CD14-positive monocyte (primary cell): Measurements from ENCODE around the gene ARNT2. TPM values are rescaled to one million over a fixed set of nuclear protein-coding genes. Genes with fewer than 3 reads are reported as not detected.

Source experiments
- DNase-seq, 3 donors: peaks; one replicate each; pipeline ENCODE4 v3.0.0-alpha.2; 2011 to 2022
- H2AFZ ChIP-seq: 2 replicates; pipeline ENCODE4 v1.6.0; 2012; ENCODE audit warnings: mild to moderate bottlenecking, low read depth, low read length, inconsistent platforms; ENCODE audit not compliant: insufficient read depth, poor library complexity, severe bottlenecking
- H3K27ac ChIP-seq, 2 donors: 1 replicate in 1 of 2; 2 replicates in 1 of 2; pipeline ENCODE4 v1.5.1; 2012 to 2013; ENCODE audit warnings: low read length in 2 of 2, control low read depth in 1 of 2, inconsistent platforms in 1 of 2, low read depth in 1 of 2, mild to moderate bottlenecking in 1 of 2
- H3K27me3 ChIP-seq, 2 donors: one replicate each; pipeline versions ENCODE4 v1.6.0 to v1.6.1; 2011 to 2013; ENCODE audit warnings: low read length in 2 of 2; ENCODE audit not compliant: control insufficient read depth in 2 of 2, insufficient read depth in 2 of 2
- H3K36me3 ChIP-seq, 2 donors: replicated peaks in 1 of 2; 1 replicate in 1 of 2; 2 replicates in 1 of 2; pipeline versions ENCODE4 v1.5.1 to v1.6.1; 2012 to 2013; ENCODE audit warnings: low read length in 2 of 2, control low read depth in 1 of 2, inconsistent platforms in 1 of 2, mild to moderate bottlenecking in 1 of 2; ENCODE audit not compliant: insufficient read depth in 2 of 2, control insufficient read depth in 1 of 2
- H3K4me1 ChIP-seq, 2 donors: 1 replicate in 1 of 2; 2 replicates in 1 of 2; pipeline versions ENCODE4 v1.5.1 to v1.6.1; 2012 to 2013; ENCODE audit warnings: low read length in 2 of 2, control low read depth in 1 of 2, inconsistent platforms in 1 of 2, mild to moderate bottlenecking in 1 of 2, moderate library complexity in 1 of 2; ENCODE audit not compliant: insufficient read depth in 2 of 2, control insufficient read depth in 1 of 2
- H3K4me2 ChIP-seq: replicated peaks from 2 replicates; pipeline ENCODE3; 2012; ENCODE audit warnings: low read length, moderate library complexity, mild to moderate bottlenecking; ENCODE audit not compliant: poor library complexity, severe bottlenecking; ENCODE audit errors: extremely low read depth
- H3K4me3 ChIP-seq, 3 experiments: fragments of 200-600 bp in 1 of 3; sonication (generic) in 1 of 3; replicated peaks in 1 of 3; 1 replicate in 2 of 3; 2 replicates in 1 of 3; pipeline ENCODE4 v1.5.1; 2011 to 2013; ENCODE audit warnings: low read length in 3 of 3, mild to moderate bottlenecking in 3 of 3, control low read depth in 2 of 3, low read depth in 2 of 3, inconsistent platforms in 1 of 3, moderate library complexity in 1 of 3
- H3K79me2 ChIP-seq: 2 replicates; pipeline ENCODE4 v1.6.0; 2012; ENCODE audit warnings: mild to moderate bottlenecking, control low read depth, inconsistent platforms, low read length, moderate library complexity; ENCODE audit not compliant: insufficient read depth
- H3K9ac ChIP-seq: 2 replicates; pipeline ENCODE4 v1.6.0; 2017; ENCODE audit warnings: low read length, mild to moderate bottlenecking; ENCODE audit not compliant: insufficient read depth, poor library complexity, severe bottlenecking
- H3K9me3 ChIP-seq, 2 donors: replicated peaks in 1 of 2; 1 replicate in 1 of 2; 2 replicates in 1 of 2; pipeline versions ENCODE4 v1.5.1 to v1.6.1; 2012 to 2013; ENCODE audit warnings: low read length in 2 of 2, control low read depth in 1 of 2; ENCODE audit not compliant: control insufficient read depth in 1 of 2, insufficient read depth in 1 of 2
- H4K20me1 ChIP-seq: 2 replicates; pipeline ENCODE4 v1.6.0; 2012; ENCODE audit warnings: mild to moderate bottlenecking, low read length, control low read depth, moderate library complexity; ENCODE audit not compliant: insufficient read depth
- H3K27ac Mint-ChIP-seq, 7 donors: one replicate each; pipeline ENCODE4 v1.8.0; 2020; ENCODE audit warnings: mild to moderate bottlenecking in 7 of 7, mixed read lengths in 7 of 7, moderate library complexity in 6 of 7, inconsistent platforms in 2 of 7
- H3K27me3 Mint-ChIP-seq, 3 donors: one replicate each; pipeline ENCODE4 v1.8.0; 2021 to 2022; ENCODE audit warnings: low read depth in 3 of 3, mild to moderate bottlenecking in 3 of 3, mixed read lengths in 3 of 3, moderate library complexity in 3 of 3, inconsistent platforms in 1 of 3
- H3K36me3 Mint-ChIP-seq, 2 donors: one replicate each; pipeline ENCODE4 v1.8.0; 2020; ENCODE audit warnings: mixed read lengths in 2 of 2, inconsistent platforms in 1 of 2, mild to moderate bottlenecking in 1 of 2
- H3K4me1 Mint-ChIP-seq: one replicate; pipeline ENCODE4 v1.8.0; 2020; ENCODE audit warnings: mild to moderate bottlenecking, mixed read lengths
- H3K4me3 Mint-ChIP-seq, 2 donors: one replicate each; pipeline ENCODE4 v1.8.0; 2020; ENCODE audit warnings: mild to moderate bottlenecking in 2 of 2, mixed read lengths in 2 of 2, moderate library complexity in 1 of 2
- H3K9me3 Mint-ChIP-seq, 7 donors: one replicate each; pipeline ENCODE4 v1.8.0; 2020 to 2022; ENCODE audit warnings: mixed read lengths in 7 of 7, mild to moderate bottlenecking in 6 of 7, moderate library complexity in 6 of 7, inconsistent platforms in 2 of 7
- CTCF ChIP-seq: fragments of 200-600 bp; IDR thresholded peaks from one replicate; pipeline ENCODE4 v1.8.0; 2022; ENCODE audit warnings: antibody characterized with exemption, mild to moderate bottlenecking
- WGBS: methylation state at CpG from one replicate; pipeline ENCODE4 v1.1.5; 2013; ENCODE audit warnings: missing lambda C conversion rate; ENCODE audit not compliant: insufficient coverage; 5-methylcytosine and 5-hydroxymethylcytosine counted together
- intact Hi-C, 2 donors: fragments of 100-400 bp; cut with micrococcal nuclease; formaldehyde crosslinking; loops; one replicate each; pipeline versions ENCODE4 v1.15.0 to v1.15.1; 2023
- polyA plus RNA-seq, 3 donors: library from polyadenylated mRNA; depleted of rRNA in 1 of 3; unstranded in 2 of 3; stranded (reverse) in 1 of 3; fragments of 300-500 nt in 2 of 3; fragments of >200 nt in 1 of 3; fragmentation: Illumina TruSeq in 2 of 3; gene quantifications; 1 replicate in 2 of 3; 2 replicates in 1 of 3; pipeline ENCODE4 v1.2.3, GENCODE V29; 2012 to 2021

ARNT2 gene
- polyA plus RNA-seq, 3 donors = not detected

GRCh38 chr15:80554560-80554959 is 150.4 kb downstream of the ARNT2 start:
- H3K9me3 Mint-ChIP-seq = no peaks in the 10 kb centered on the region
- no CpG with 5 or more reads among the region's 1 CpG for WGBS

DNA sequence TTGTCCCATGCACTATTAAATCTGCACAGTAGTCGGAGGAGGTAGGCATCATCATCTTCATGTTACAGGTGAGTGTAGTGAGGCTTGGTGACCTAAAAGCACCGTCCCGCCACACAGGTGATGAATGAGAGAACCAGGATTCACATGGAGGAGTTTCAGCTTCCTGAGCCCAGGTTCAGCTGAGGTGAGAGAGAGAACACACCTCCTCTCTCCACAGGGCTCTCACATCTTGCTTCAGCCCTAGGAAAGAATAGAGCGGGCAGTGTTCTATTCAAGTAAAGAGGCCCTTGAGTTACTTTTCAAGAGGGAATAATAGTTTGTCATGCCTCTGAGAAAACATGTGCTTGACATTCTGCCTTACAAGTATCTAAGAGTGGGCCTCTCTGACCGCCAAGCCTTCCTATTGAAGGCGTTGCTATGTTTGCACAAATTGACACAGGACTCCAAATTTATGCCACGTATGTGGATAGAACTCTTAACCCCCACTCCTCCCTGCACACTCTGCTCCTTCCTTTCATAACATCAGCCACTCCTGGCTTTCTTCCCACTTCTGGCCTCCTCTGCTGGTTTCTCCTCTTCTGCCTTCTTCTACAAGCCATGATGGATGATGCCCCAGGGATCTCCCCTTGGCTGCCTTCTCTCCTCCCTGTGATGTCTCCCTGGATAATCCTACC is 152.6 kb downstream of the ARNT2 start:
- no peak overlapping the region for H3K9ac ChIP-seq
- H3K9me3 ChIP-seq = no peaks in the 10 kb centered on the region
- no peaks in the 10 kb centered on the region for H4K20me1 ChIP-seq
- no peaks in the 10 kb centered on the region for H3K36me3 ChIP-seq
- H3K79me2 ChIP-seq = no peaks in the 10 kb centered on the region
- no peaks in the 10 kb centered on the region for H3K36me3 Mint-ChIP-seq
- no peaks in the 10 kb centered on the region for H3K4me1 ChIP-seq
- peaks cover 4 to 10% (median 4%) of the 10 kb centered on the region in 3 donors for H3K27me3 Mint-ChIP-seq
- no peak overlapping the region for H2AFZ ChIP-seq
- no peak for DNase-seq
- intact Hi-C loops = no loop called here
- H3K27me3 ChIP-seq = peaks cover 0 to under 1% of the 10 kb centered on the region in 2 donors
- H3K4me2 ChIP-seq = no peak overlapping the region
- 86% methylated on average over 6 of the region's 7 CpGs for WGBS
- no peak for TF ChIP-seq CTCF
- no peak overlapping the region for H3K4me3 Mint-ChIP-seq
- H3K27ac Mint-ChIP-seq = no peak overlapping the region
- no peaks in the 10 kb centered on the region for H3K9me3 Mint-ChIP-seq
- H3K27ac ChIP-seq = no peak overlapping the region
- H3K4me3 ChIP-seq = no peak overlapping the region
- H3K4me1 Mint-ChIP-seq = peaks cover 2% of the 10 kb centered on the region

More at GRCh38 chr15:80554560-80554959, 150.4 kb downstream of the ARNT2 start:
- no peak overlapping the region for H3K4me2 ChIP-seq
- no peaks in the 10 kb centered on the region for H3K36me3 Mint-ChIP-seq
- no peak for DNase-seq
- H3K9ac ChIP-seq = no peak overlapping the region
- peaks cover 5 to 9% (median 6%) of the 10 kb centered on the region in 3 donors for H3K27me3 Mint-ChIP-seq
- H2AFZ ChIP-seq = no peak overlapping the region
- no peak overlapping the region for H3K4me3 Mint-ChIP-seq
- H3K4me1 ChIP-seq = no peaks in the 10 kb centered on the region
- no peaks in the 10 kb centered on the region for H3K79me2 ChIP-seq
- H3K27ac Mint-ChIP-seq = no peak overlapping the region
- intact Hi-C loops = no loop called here
- H3K36me3 ChIP-seq = no peaks in the 10 kb centered on the region
- peaks cover under 1% of the 10 kb centered on the region for H3K4me1 Mint-ChIP-seq
- H3K9me3 ChIP-seq = no peaks in the 10 kb centered on the region
- H3K27ac ChIP-seq = no peak overlapping the region
- H3K4me3 ChIP-seq = no peak overlapping the region
- H4K20me1 ChIP-seq = no peaks in the 10 kb centered on the region
- H3K27me3 ChIP-seq = peaks cover 0 to 2% of the 10 kb centered on the region in 2 donors
- no peak for TF ChIP-seq CTCF
